Measurements from ENCODE around the gene NPR1. TPM values are rescaled to one million over a fixed set of nuclear protein-coding genes. Genes with fewer than 3 reads are reported as not detected.

NPR1 gene
- total and polyA plus RNA-seq, 4 donors, result 2.8 to 15.8 (median 8.7) TPM

DNA sequence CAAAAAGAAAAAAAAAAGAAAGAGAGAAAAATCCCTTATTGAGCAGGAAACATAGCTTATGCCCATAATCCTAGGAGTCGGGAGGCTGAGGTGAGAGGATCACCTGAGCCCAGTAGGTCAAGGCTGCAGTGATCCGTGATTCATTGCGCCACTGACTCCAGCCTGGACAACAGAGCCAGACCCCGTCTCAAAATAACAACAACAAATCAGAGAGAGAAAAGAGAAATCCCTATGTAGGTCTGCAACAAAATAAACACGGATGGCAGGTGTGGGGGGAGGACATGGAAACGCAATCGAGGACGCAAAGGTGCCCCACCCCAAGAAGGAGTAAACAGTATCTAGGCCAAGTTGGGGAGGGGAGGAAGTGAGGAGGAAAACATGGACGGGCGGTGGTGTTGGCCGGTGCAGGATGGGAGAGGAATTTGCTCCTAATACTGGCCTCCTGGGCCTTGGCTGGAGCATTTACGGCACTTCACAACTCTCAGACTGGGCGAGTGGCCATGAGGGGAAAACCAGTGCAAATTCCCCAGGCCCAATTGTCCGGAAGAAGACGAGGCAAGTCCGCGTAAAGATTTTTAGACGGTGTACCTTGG is 45.2 kb upstream of the NPR1 start:
- H3K27ac ChIP-seq (ENCODE audit: low read depth in 1 of 2, low read length in 2 of 2), result peak overlapping the region; percentile 98 to 99
- DNase-seq (ENCODE audit: low spot score), result no peak
- peaks cover 7 to 19% (median 16%) of the 10 kb centered on the region in 4 donors for H3K36me3 ChIP-seq (ENCODE audit: control insufficient read depth in 4 of 4, insufficient read depth in 3 of 4, low read depth in 1 of 4, low read length in 3 of 4)
- H3K27me3 ChIP-seq (ENCODE audit: control insufficient read depth in 4 of 4, insufficient read depth in 4 of 4, low read length in 3 of 4), result no peaks in the 10 kb centered on the region
- peak overlapping the region in 1 of 2 donors; percentile 26 for H3K9ac ChIP-seq (ENCODE audit: low read depth in 1 of 2, low read length in 2 of 2)
- no peak overlapping the region for H3K4me3 ChIP-seq (ENCODE audit: low read depth in 1 of 3, low read length in 3 of 3)
- no peaks in the 10 kb centered on the region for H3K9me3 ChIP-seq (ENCODE audit: control insufficient read depth in 4 of 4, low read length in 3 of 4)
- WGBS, result 51% methylated on average over 18 of the region's 18 CpGs
- TF ChIP-seq FOXA2 (IDR thresholded peaks at IDR 0.05), result no peak
- TF ChIP-seq, protein P1, sequence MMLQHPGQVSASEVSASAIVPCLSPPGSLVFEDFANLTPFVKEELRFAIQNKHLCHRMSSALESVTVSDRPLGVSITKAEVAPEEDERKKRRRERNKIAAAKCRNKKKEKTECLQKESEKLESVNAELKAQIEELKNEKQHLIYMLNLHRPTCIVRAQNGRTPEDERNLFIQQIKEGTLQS (IDR thresholded peaks at IDR 0.05), result no peak
- H3K4me1 ChIP-seq (ENCODE audit: control insufficient read depth in 4 of 4, insufficient read depth in 4 of 4, low read length in 3 of 4), result peaks cover 13 to 30% (median 18%) of the 10 kb centered on the region in 4 donors

DNA sequence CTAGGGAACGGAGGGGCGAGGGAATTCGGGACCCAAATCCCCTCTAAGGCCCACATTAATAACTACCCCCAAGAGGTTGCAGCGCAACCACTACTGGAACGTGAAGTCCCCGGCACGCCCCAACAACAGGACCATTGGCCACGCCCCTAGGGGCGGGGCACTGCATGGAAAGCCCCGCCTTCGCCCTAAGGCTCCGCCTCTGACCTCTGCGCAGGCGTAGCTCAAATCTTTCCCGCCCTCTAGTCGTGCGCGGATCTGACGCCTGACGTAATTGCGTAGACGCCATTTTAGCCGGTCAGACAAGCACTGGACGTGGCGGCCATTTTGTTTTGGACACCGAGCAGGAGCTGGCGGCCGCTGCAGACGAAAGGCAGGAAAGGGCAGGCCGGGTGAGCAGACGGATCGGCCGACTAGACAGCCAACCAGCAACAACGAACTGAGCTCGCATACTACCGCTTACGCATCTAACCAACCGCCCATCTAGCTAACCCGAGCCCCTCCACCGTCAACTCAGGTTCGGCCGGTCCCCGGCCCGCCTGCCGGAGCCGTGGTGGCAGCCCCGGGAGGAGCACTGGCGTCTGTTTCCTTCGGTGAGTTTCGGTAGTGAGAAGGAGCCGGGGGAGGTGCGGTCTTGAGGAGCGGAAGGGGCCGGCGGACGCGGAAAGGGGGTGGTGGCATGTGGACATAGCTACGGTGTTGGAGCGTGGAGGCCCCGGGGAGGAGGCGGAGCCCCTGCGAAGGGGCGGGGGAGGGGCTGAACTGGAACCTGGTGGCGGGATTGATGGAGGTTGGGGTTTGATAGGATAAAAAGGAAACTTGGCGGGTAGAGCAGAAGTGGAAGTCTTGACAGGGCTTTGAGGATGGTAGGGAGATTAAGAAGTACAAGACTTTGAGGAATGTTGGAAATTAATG is 44.5 kb upstream of the NPR1 start, which contains the start of gene CHTOP:
CHTOP (plus strand) TSS at position 313 of the 912 bp plus-strand sequence. CDS start 2,523 bp downstream, outside the sequence.
- Histone ChIP-seq H3K27ac (ENCODE audit: low read depth in 1 of 2, low read length in 2 of 2) (peak within 1 kb of the TSS; percentile 98 to 99), H3K4me1 (ENCODE audit: control insufficient read depth in 4 of 4, insufficient read depth in 4 of 4, low read length in 3 of 4) (peaks cover 13 to 30% (median 18%) of the 10 kb centered on the region in 4 donors), H3K9me3 (ENCODE audit: control insufficient read depth in 4 of 4, low read length in 3 of 4) (no peaks in the 10 kb centered on the region), H3K4me3 (ENCODE audit: low read depth in 1 of 3, low read length in 3 of 3) (peak within 1 kb of the TSS; percentile 80 to 94 (median 86)), H3K36me3 (ENCODE audit: control insufficient read depth in 4 of 4, insufficient read depth in 3 of 4, low read depth in 1 of 4, low read length in 3 of 4) (peaks cover 8 to 23% (median 22%) of the 10 kb centered on the region in 4 donors), H3K9ac (ENCODE audit: low read depth in 1 of 2, low read length in 2 of 2) (peak within 1 kb of the TSS; percentile 91 to 92), H3K27me3 (ENCODE audit: control insufficient read depth in 4 of 4, insufficient read depth in 4 of 4, low read length in 3 of 4) (no peaks in the 10 kb centered on the region)
- TF ChIP-seq HNF4G (IDR thresholded peaks at IDR 0.05), result no peak
- peak; percentile 38 for TF ChIP-seq FOXA2 (IDR thresholded peaks at IDR 0.05)
- TF ChIP-seq RXRA (IDR thresholded peaks at IDR 0.05), result peak; percentile 22 to 33
- TF ChIP-seq, protein P2, sequence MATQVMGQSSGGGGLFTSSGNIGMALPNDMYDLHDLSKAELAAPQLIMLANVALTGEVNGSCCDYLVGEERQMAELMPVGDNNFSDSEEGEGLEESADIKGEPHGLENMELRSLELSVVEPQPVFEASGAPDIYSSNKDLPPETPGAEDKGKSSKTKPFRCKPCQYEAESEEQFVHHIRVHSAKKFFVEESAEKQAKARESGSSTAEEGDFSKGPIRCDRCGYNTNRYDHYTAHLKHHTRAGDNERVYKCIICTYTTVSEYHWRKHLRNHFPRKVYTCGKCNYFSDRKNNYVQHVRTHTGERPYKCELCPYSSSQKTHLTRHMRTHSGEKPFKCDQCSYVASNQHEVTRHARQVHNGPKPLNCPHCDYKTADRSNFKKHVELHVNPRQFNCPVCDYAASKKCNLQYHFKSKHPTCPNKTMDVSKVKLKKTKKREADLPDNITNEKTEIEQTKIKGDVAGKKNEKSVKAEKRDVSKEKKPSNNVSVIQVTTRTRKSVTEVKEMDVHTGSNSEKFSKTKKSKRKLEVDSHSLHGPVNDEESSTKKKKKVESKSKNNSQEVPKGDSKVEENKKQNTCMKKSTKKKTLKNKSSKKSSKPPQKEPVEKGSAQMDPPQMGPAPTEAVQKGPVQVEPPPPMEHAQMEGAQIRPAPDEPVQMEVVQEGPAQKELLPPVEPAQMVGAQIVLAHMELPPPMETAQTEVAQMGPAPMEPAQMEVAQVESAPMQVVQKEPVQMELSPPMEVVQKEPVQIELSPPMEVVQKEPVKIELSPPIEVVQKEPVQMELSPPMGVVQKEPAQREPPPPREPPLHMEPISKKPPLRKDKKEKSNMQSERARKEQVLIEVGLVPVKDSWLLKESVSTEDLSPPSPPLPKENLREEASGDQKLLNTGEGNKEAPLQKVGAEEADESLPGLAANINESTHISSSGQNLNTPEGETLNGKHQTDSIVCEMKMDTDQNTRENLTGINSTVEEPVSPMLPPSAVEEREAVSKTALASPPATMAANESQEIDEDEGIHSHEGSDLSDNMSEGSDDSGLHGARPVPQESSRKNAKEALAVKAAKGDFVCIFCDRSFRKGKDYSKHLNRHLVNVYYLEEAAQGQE (IDR thresholded peaks at IDR 0.05), result peak; percentile 87
- TF ChIP-seq NR2F2 (IDR thresholded peaks at IDR 0.05), result peak; percentile 36
- TF ChIP-seq TAF1 (conservative IDR thresholded peaks at IDR 0.05), result peak; percentile 60
- TF ChIP-seq JUND (IDR thresholded peaks at IDR 0.05), result peak; percentile 68 to 77
- peak; percentile 49 for TF ChIP-seq FOXA1 (IDR thresholded peaks at IDR 0.05)
- TF ChIP-seq, protein P3, sequence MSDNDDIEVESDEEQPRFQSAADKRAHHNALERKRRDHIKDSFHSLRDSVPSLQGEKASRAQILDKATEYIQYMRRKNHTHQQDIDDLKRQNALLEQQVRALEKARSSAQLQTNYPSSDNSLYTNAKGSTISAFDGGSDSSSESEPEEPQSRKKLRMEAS (IDR thresholded peaks at IDR 0.05), result peak; percentile 76
- TF ChIP-seq, protein P4, sequence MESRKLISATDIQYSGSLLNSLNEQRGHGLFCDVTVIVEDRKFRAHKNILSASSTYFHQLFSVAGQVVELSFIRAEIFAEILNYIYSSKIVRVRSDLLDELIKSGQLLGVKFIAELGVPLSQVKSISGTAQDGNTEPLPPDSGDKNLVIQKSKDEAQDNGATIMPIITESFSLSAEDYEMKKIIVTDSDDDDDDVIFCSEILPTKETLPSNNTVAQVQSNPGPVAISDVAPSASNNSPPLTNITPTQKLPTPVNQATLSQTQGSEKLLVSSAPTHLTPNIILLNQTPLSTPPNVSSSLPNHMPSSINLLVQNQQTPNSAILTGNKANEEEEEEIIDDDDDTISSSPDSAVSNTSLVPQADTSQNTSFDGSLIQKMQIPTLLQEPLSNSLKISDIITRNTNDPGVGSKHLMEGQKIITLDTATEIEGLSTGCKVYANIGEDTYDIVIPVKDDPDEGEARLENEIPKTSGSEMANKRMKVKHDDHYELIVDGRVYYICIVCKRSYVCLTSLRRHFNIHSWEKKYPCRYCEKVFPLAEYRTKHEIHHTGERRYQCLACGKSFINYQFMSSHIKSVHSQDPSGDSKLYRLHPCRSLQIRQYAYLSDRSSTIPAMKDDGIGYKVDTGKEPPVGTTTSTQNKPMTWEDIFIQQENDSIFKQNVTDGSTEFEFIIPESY (IDR thresholded peaks at IDR 0.05), result peak; percentile 69
- TF ChIP-seq, protein P5, sequence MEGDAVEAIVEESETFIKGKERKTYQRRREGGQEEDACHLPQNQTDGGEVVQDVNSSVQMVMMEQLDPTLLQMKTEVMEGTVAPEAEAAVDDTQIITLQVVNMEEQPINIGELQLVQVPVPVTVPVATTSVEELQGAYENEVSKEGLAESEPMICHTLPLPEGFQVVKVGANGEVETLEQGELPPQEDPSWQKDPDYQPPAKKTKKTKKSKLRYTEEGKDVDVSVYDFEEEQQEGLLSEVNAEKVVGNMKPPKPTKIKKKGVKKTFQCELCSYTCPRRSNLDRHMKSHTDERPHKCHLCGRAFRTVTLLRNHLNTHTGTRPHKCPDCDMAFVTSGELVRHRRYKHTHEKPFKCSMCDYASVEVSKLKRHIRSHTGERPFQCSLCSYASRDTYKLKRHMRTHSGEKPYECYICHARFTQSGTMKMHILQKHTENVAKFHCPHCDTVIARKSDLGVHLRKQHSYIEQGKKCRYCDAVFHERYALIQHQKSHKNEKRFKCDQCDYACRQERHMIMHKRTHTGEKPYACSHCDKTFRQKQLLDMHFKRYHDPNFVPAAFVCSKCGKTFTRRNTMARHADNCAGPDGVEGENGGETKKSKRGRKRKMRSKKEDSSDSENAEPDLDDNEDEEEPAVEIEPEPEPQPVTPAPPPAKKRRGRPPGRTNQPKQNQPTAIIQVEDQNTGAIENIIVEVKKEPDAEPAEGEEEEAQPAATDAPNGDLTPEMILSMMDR (IDR thresholded peaks at IDR 0.05; ENCODE audit: low read depth, low read length, missing input control), result no peak
- TF ChIP-seq YY1 (IDR thresholded peaks at IDR 0.05), result peak; percentile 100
- TF ChIP-seq SP1 (IDR thresholded peaks at IDR 0.05), result peak; percentile 75
- peak in 1 of 2 donors; percentile 66 for TF ChIP-seq GABPA (IDR thresholded peaks at IDR 0.05 in 1 of 2, conservative IDR thresholded peaks at IDR 0.05 in 1 of 2)
- TF ChIP-seq HNF4A (conservative IDR thresholded peaks at IDR 0.05), result peak; percentile 7 to 16
- TF ChIP-seq RAD21 (IDR thresholded peaks at IDR 0.05), result peak in 1 of 2 donors; percentile 23
- TF ChIP-seq, protein P1 (IDR thresholded peaks at IDR 0.05), result peak; percentile 79
- TF ChIP-seq EGR1 (IDR thresholded peaks at IDR 0.05; ENCODE audit: low read depth in 2 of 2), result no peak
- DNase-seq (ENCODE audit: low spot score), result peak; percentile 99
- WGBS, result 3% methylated on average over 65 of the region's 65 CpGs

All from liver (tissue), 9 donors.